BLaER1 (cell line): Measurements from ENCODE around the gene ALOX15B.

Source experiments
- H3K27ac ChIP-seq: shearing (Covaris generic); formaldehyde crosslinking; 2 replicates; pipeline ENCODE4 v1.8.1; 2022
- H3K27me3 ChIP-seq: shearing (Covaris generic); formaldehyde crosslinking; 2 replicates; pipeline ENCODE4 v1.8.1; 2022
- H3K36me3 ChIP-seq: shearing (Covaris generic); formaldehyde crosslinking; 2 replicates; pipeline ENCODE4 v1.8.1; 2022
- H3K4me1 ChIP-seq: shearing (Covaris generic); formaldehyde crosslinking; 2 replicates; pipeline ENCODE4 v1.8.1; 2022
- H3K4me2 ChIP-seq: shearing (Covaris generic); formaldehyde crosslinking; 2 replicates; pipeline ENCODE4 v1.8.1; 2022
- H3K4me3 ChIP-seq: shearing (Covaris generic); formaldehyde crosslinking; 2 replicates; pipeline ENCODE4 v1.8.1; 2022
- H3K9ac ChIP-seq: shearing (Covaris generic); formaldehyde crosslinking; 2 replicates; pipeline ENCODE4 v1.8.1; 2022
- H3K9me3 ChIP-seq: shearing (Covaris generic); formaldehyde crosslinking; 2 replicates; pipeline ENCODE4 v1.8.1; 2022
- H4K20me1 ChIP-seq: shearing (Covaris generic); formaldehyde crosslinking; 2 replicates; pipeline ENCODE4 v1.8.1; 2022
- Cebpa-rat ChIP-seq: shearing (Covaris generic); IDR thresholded peaks from 2 replicates; pipeline ENCODE4 v1.8.1; 2022

The ALOX15B gene

GRCh38 chr17:8068736-8069586 lies 30.1 kb downstream of the ALOX15B start:
- Histone ChIP-seq H3K9me3 (no peaks in the 10 kb centered on the region), H3K4me3 (no peak overlapping the region), H3K9ac (no peak overlapping the region), H3K4me1 (peaks cover 9% of the 10 kb centered on the region), H3K36me3 (no peaks in the 10 kb centered on the region), H3K27ac (no peak overlapping the region), H4K20me1 (peaks cover 16% of the 10 kb centered on the region; the same call in 1 of the 2 replicates), H3K27me3 (peaks cover 63% of the 10 kb centered on the region), H3K4me2 (no peak overlapping the region)
- TF ChIP-seq Cebpa-rat: no peak

GRCh38 chr17:8069587-8069860 lies 30.7 kb downstream of the ALOX15B start:
- Histone ChIP-seq H3K9ac (no peak overlapping the region), H3K4me2 (no peak overlapping the region), H3K4me3 (no peak overlapping the region), H3K4me1 (peaks cover 11% of the 10 kb centered on the region), H4K20me1 (peaks cover 16% of the 10 kb centered on the region; the same call in 1 of the 2 replicates), H3K9me3 (no peaks in the 10 kb centered on the region), H3K27ac (no peak overlapping the region), H3K36me3 (no peaks in the 10 kb centered on the region), H3K27me3 (peaks cover 63% of the 10 kb centered on the region)
- TF ChIP-seq Cebpa-rat: no peak

- no peaks in the 10 kb centered on the region for H3K9me3 ChIP-seq
- no peak for TF ChIP-seq Cebpa-rat
- H3K9ac ChIP-seq: no peak overlapping the region
- H3K27ac ChIP-seq: no peak overlapping the region
- H3K4me2 ChIP-seq: no peak overlapping the region
- peaks cover 57% of the 10 kb centered on the region for H3K27me3 ChIP-seq
- peaks cover 16% of the 10 kb centered on the region; the same call in 1 of the 2 replicates for H4K20me1 ChIP-seq
- no peak overlapping the region for H3K4me3 ChIP-seq
- H3K36me3 ChIP-seq: no peaks in the 10 kb centered on the region
- H3K4me1 ChIP-seq: peaks cover 11% of the 10 kb centered on the region
These were observed 32.6 kb downstream of the ALOX15B start for GRCh38 chr17:8071496-8071895.

GRCh38 chr17:8072341-8072728 lies 33.5 kb downstream of the ALOX15B start:
- Histone ChIP-seq H3K4me2 (0 out of 2 replicates have a peak overlapping the region, but pooled peaks have one; percentile 51), H3K4me3 (no peak overlapping the region), H3K4me1 (peaks cover 11% of the 10 kb centered on the region), H3K9ac (no peak overlapping the region), H3K27ac (no peak overlapping the region), H3K9me3 (no peaks in the 10 kb centered on the region), H3K27me3 (peaks cover 56% of the 10 kb centered on the region), H3K36me3 (no peaks in the 10 kb centered on the region), H4K20me1 (peaks cover 16% of the 10 kb centered on the region; the same call in 1 of the 2 replicates)
- no peak for TF ChIP-seq Cebpa-rat

GRCh38 chr17:8072729-8073461 lies 34.0 kb downstream of the ALOX15B start:
- no peaks in the 10 kb centered on the region for H3K9me3 ChIP-seq
- no peak overlapping the region for H3K9ac ChIP-seq
- H3K4me3 ChIP-seq: no peak overlapping the region
- no peaks in the 10 kb centered on the region for H3K36me3 ChIP-seq
- H4K20me1 ChIP-seq: peaks cover 16% of the 10 kb centered on the region; the same call in 1 of the 2 replicates
- H3K4me2 ChIP-seq: peak overlapping the region; percentile 51
- no peak for TF ChIP-seq Cebpa-rat
- H3K4me1 ChIP-seq: peaks cover 11% of the 10 kb centered on the region
- no peak overlapping the region for H3K27ac ChIP-seq
- peaks cover 56% of the 10 kb centered on the region for H3K27me3 ChIP-seq

DNA sequence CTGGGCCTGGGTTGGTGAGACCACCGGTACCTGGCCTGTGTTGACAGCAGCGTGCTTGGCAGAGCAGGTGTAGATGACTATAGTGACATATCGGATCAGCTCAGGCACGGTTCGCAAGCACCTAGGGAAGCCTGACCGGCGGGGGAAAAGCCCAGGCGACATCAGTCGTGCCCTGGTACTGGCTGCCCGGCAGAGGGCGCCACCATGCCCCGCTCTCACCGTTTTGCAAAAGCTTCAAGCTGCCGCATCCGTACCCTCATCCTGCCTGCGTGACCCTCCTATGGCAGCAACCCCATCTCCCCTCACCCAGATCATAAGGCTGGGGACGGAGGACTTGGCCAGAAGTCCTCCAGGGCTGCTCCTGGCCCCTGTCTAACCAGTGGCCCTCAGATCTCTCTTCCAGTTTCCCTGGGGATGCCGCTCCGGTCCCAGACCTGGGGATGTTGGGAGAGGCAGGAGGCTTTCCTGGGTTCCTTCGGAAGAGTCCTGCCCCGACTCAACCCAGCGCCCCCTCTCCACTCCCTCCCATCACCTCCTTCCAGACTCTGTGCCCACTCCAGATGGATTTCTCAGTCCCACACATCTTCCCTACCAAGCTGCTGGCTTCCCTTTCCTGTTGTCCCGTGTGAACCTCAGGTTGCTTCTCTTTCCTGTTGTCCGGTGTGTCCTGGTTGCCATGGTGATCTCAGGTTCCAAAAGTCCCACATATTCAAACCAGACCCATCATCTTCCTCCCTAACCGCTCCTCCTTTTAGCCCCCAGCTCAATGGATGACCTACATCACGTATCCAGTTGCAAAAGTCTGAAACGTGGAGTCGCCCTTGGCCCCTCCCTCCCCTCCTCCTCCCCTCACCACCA lies 35.0 kb downstream of the ALOX15B start:
- Histone ChIP-seq H3K4me3 (no peak overlapping the region), H3K27me3 (peaks cover 62% of the 10 kb centered on the region), H3K36me3 (no peaks in the 10 kb centered on the region), H3K27ac (no peak overlapping the region), H4K20me1 (peaks cover 16% of the 10 kb centered on the region; the same call in 1 of the 2 replicates), H3K9ac (no peak overlapping the region), H3K9me3 (no peaks in the 10 kb centered on the region), H3K4me2 (peak overlapping the region; percentile 29), H3K4me1 (peaks cover 11% of the 10 kb centered on the region)
- TF ChIP-seq Cebpa-rat: no peak

DNA sequence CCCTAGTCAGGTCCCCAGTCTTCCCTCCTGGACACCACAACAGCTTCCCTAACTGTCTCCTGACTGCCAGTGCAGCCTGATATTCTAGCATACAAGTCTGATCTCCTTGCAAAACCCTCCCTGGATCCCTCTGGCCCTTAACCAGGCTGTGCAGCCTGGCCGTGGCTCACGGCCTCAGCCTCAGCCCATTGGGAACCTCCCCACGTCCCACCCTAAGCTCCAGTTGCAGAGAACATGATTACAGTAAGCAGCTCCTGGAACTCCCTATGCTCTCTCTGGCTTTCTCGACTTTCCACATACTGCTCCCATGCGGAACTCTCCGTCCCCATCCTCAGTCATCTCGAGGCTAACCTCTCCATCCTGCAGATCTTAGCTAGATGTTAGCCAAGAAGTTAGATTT lies 35.7 kb downstream of the ALOX15B start:
- Histone ChIP-seq H3K9ac (no peak overlapping the region), H3K4me2 (no peak overlapping the region), H3K27ac (no peak overlapping the region), H3K36me3 (no peaks in the 10 kb centered on the region), H3K4me1 (peaks cover 15% of the 10 kb centered on the region), H3K4me3 (no peak overlapping the region), H3K9me3 (no peaks in the 10 kb centered on the region; the same call in 1 of the 2 replicates), H3K27me3 (peaks cover 69% of the 10 kb centered on the region), H4K20me1 (peaks cover 16% of the 10 kb centered on the region; the same call in 1 of the 2 replicates)
- TF ChIP-seq Cebpa-rat: no peak

- H3K36me3 ChIP-seq: no peaks in the 10 kb centered on the region
- peaks cover 73% of the 10 kb centered on the region for H3K27me3 ChIP-seq
- H3K9ac ChIP-seq: no peak overlapping the region
- H3K27ac ChIP-seq: no peak overlapping the region
- no peaks in the 10 kb centered on the region; the same call in 1 of the 2 replicates for H3K9me3 ChIP-seq
- TF ChIP-seq Cebpa-rat: no peak
- peaks cover 17% of the 10 kb centered on the region for H3K4me1 ChIP-seq
- H3K4me3 ChIP-seq: no peak overlapping the region
- H3K4me2 ChIP-seq: no peak overlapping the region
- peaks cover 16% of the 10 kb centered on the region; the same call in 1 of the 2 replicates for H4K20me1 ChIP-seq
These were observed 36.2 kb downstream of the ALOX15B start for GRCh38 chr17:8075081-8075480.

- Histone ChIP-seq H3K27me3 (peaks cover 66% of the 10 kb centered on the region), H3K36me3 (no peaks in the 10 kb centered on the region), H3K9ac (no peak overlapping the region)
These were observed 36.9 kb downstream of the ALOX15B start for GRCh38 chr17:8075574-8076342.

More at GRCh38 chr17:8075574-8076342, 36.9 kb downstream of the ALOX15B start:
- Histone ChIP-seq H3K27ac (no peak overlapping the region), H3K4me2 (no peak overlapping the region), H3K9me3 (no peaks in the 10 kb centered on the region; the same call in 1 of the 2 replicates), H3K4me1 (peaks cover 17% of the 10 kb centered on the region), H4K20me1 (peaks cover 16% of the 10 kb centered on the region; the same call in 1 of the 2 replicates), H3K4me3 (no peak overlapping the region)
- TF ChIP-seq Cebpa-rat: no peak
